GM21723 (cell line): ENCODE data around the gene KARS1.
A peak's percentile ranks its signal among the peaks of the same experiment; 100 is the strongest.

ENCODE experiments used
- ATAC-seq: cut with Tn5 transposase; IDR thresholded peaks from one replicate; pipeline ENCODE4 v1.9.1; 2021; ENCODE audit warnings: mild to moderate bottlenecking, moderate library complexity; ENCODE audit not compliant: unreplicated experiment

KARS1 gene

GRCh38 chr16:75588716-75589115 is 58.7 kb downstream of the KARS1 start:
- no peak for ATAC-seq

DNA sequence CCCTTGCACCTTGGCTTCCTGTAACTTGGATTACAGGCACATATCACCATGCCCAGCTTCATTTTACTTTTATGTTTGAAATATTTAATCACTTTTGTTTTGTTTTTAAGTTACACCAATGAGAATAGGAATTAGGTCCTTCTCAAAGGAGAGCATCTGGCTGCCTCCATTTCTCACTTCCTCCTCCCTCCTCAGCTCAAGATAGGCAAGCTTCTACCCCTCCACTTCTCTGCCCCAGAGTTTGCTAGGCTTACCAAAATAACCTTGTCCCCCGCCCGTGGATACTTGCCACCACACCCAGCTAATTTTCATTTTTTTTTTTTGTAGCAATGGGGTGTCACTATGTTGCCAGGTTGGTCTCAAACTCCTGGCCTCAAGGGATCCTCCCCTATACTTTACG is 63.4 kb downstream of the KARS1 start:
- ATAC-seq = peak; percentile 74

DNA sequence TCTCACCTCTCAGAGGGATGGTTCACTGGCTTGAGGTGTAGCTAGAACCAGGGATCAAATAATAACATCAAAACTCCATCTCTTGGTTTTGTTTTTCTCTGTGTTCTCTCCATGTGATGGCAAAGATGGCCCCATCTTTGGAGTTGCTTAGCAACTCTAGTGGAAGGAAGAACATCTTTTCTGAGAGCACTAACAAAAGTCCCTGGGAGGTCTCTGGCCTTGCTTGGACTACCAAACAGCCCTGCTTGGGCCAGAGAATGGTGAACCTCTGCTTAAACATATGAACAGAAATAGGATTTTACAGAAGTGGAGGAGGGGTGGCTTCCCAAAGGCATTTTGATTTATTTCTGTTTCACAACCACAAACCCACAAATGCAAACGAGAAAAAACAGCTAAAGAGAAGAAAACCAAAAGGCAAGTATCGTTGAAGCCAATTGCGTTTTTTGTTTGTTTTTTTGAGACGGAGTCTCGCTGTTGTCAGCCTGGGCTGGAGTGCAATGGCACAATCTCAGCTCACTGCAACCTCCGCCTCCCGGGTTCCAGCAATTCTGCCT is 68.1 kb downstream of the KARS1 start:
- ATAC-seq = no peak

- ATAC-seq = no peak
Observed at GRCh38 chr16:75578725-75579124, 68.7 kb downstream of the KARS1 start.

DNA sequence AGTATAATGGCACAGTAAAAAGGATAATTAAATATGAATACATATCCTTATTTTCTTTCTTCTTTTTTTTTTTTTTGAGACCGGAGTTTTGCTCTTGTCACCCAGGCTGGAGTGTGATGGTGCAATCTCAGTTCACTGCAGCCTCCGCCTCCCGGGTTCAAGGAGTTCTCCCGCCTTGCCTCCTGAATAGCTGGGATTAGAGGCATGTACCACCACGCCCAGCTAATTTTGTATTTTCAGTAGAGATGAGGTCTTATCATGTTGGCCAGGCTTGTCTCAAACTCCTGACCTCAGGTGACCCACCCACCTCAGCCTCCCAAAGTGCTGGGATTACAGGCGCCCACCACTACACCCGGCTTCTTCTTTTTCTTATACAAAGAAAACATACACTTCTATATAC is 69.3 kb downstream of the KARS1 start:
- ATAC-seq = no peak
